TTC549 (cell line): ENCODE data around the gene LANCL3.
"Not testable (repeated sequence)": the region's sequence is repeated elsewhere in the genome, so short reads cannot be mapped to it uniquely, and the experiment has no call there.

ENCODE experiments used
- FAIRE-seq: peaks from 2 replicates; lab custom pipeline; 2012; peaks lifted over from hg19 to GRCh38; lab: Jason Lieb, UNC

LANCL3 gene

GRCh38 chrX:37571426-37572107 lies at the start of gene LANCL3:
TSS of gene LANCL3 (plus strand) at chrX:37571661. CDS start at chrX:37571871, 210 bp downstream.
- not testable (repeated sequence) for FAIRE-seq

GRCh38 chrX:37523673-37524072 lies 47.8 kb upstream of the LANCL3 start:
- not testable (repeated sequence) for FAIRE-seq

- no peak for FAIRE-seq
Measured at GRCh38 chrX:37541991-37542390, 29.5 kb upstream of the LANCL3 start.

GRCh38 chrX:37542791-37543190 lies 28.7 kb upstream of the LANCL3 start:
- no peak for FAIRE-seq

GRCh38 chrX:37543324-37543723 lies 28.1 kb upstream of the LANCL3 start:
- no peak for FAIRE-seq

GRCh38 chrX:37544531-37544930 lies 26.9 kb upstream of the LANCL3 start:
- FAIRE-seq = not testable (repeated sequence)

GRCh38 chrX:37545066-37545465 lies 26.4 kb upstream of the LANCL3 start:
- FAIRE-seq = no peak

- not testable (repeated sequence) for FAIRE-seq
Measured at GRCh38 chrX:37549619-37550018, 21.8 kb upstream of the LANCL3 start.

GRCh38 chrX:37553476-37553875 lies 18.0 kb upstream of the LANCL3 start:
- no peak for FAIRE-seq

GRCh38 chrX:37565254-37565653 lies 6.2 kb upstream of the LANCL3 start:
- FAIRE-seq = not testable (repeated sequence)

GRCh38 chrX:37570349-37570748 lies 1.1 kb upstream of the LANCL3 start:
- FAIRE-seq = not testable (repeated sequence)

- not testable (repeated sequence) for FAIRE-seq
Measured at GRCh38 chrX:37572108-37572587, 687 bp downstream of the LANCL3 start.

GRCh38 chrX:37573121-37573520 lies 1.7 kb downstream of the LANCL3 start:
- not testable (repeated sequence) for FAIRE-seq

- FAIRE-seq = no peak
Measured at GRCh38 chrX:37578045-37578444, 6.6 kb downstream of the LANCL3 start.

- FAIRE-seq = no peak
Measured at GRCh38 chrX:37580080-37580479, 8.6 kb downstream of the LANCL3 start.

- FAIRE-seq = not testable (repeated sequence)
Measured at GRCh38 chrX:37587337-37587736, 15.9 kb downstream of the LANCL3 start.

- FAIRE-seq = no peak
Measured at GRCh38 chrX:37590047-37590446, 18.6 kb downstream of the LANCL3 start.

GRCh38 chrX:37594755-37595382 lies 23.4 kb downstream of the LANCL3 start:
- no peak for FAIRE-seq

GRCh38 chrX:37599729-37600128 lies 28.3 kb downstream of the LANCL3 start:
- FAIRE-seq = no peak

- no peak for FAIRE-seq
Measured at GRCh38 chrX:37603938-37604409, 32.5 kb downstream of the LANCL3 start.

GRCh38 chrX:37607243-37607642 lies 35.8 kb downstream of the LANCL3 start:
- no peak for FAIRE-seq

GRCh38 chrX:37608156-37608555 lies 36.7 kb downstream of the LANCL3 start:
- FAIRE-seq = no peak

- no peak for FAIRE-seq
Measured at GRCh38 chrX:37609727-37610126, 38.3 kb downstream of the LANCL3 start.

- no peak for FAIRE-seq
Measured at GRCh38 chrX:37613933-37614332, 42.5 kb downstream of the LANCL3 start.
